Measurements from ENCODE around the gene HDAC9.

Gene HDAC9

GRCh38 chr7:18495412-18496340 lies at the start of gene HDAC9:
Gene HDAC9, plus strand, starts transcription at chr7:18495749. Its CDS starts 554 bp downstream, at chr7:18496303.
- peak; percentile 77 for DNase-seq

GRCh38 chr7:18445916-18446520 lies 49.5 kb upstream of the HDAC9 start:
- no peak for DNase-seq

GRCh38 chr7:18450019-18450418 lies 45.5 kb upstream of the HDAC9 start:
- no peak for DNase-seq

DNA sequence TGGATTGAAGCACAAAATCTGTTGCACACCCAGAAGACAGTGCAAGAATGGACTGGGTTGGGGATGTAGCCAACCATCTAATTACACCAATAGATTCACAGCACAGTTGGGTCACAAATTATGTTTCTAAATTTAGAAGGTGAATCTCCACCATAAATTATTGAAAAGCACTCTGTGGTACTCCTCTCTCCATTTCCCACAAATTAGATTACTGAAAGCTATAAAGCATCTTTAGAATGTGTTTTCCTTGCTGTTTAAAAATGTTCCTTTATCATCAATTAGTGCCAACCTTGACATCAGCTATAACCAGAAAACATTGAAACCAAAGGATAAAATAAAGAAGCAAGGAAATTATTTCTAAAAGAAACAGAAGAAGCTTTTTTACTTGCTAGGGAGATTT lies 39.9 kb upstream of the HDAC9 start:
- DNase-seq: no peak

DNA sequence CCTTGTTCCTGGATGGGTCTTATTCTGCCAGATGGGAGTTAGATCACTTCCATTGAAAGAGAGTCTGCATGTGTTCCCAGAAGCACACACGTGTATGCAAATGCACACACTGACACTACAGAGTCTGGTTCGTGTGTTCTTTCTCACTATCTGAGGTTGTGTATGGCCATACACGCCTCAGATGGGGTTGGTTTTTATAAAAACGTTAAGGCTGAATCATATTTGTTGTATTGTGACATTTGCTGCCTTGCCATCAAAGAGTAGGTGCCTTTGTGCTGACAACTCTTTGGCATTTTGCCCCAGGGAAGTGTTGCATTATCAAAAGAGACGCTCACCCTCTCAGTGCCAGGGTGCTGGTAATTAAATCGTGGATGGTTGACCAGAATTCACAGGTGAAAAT lies 37.7 kb upstream of the HDAC9 start:
- DNase-seq: peak; percentile 22

DNA sequence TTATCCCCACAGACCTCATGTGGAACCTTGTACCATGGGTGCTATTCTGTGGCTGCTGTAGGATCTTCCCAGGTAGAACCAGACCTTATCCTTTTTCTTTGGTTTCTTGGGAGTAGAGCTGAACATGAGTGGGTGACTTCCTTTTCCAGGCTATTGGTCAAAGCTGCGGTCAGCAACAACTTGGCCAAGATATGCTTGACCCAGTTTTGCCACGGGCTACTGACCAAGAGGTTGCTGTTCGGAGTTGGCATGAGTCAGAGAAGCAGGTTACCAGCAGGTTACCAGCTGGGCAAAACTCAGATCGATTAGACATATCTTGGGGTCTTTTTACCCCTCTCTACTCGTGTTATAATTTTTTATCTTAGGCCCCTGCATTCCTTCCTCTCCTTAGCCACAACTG lies 36.7 kb upstream of the HDAC9 start:
- peak; percentile 23 for DNase-seq

GRCh38 chr7:18459484-18460245 lies 35.9 kb upstream of the HDAC9 start:
- DNase-seq: peak; percentile 33

- no peak for DNase-seq
These were observed 33.6 kb upstream of the HDAC9 start for GRCh38 chr7:18461785-18462467.

DNA sequence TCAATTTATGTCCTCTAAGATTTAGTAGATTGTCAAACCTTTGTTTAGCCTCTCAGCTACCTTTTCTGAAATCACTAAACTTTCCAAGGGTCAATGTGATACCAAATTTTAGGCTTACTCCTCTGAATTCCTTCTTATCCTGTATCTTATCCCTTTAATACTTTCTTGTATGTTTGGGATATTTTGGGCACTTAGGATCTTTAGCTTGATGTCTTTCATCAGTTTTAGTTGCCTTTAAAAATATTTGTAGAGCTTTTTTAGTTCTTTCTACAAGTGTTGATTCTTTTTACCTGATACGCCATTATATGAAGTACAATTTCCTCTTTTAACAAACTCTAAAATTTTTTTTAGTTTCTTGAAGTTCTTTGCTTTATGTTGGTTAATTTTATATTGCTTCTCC lies 30.7 kb upstream of the HDAC9 start:
- DNase-seq: no peak

DNA sequence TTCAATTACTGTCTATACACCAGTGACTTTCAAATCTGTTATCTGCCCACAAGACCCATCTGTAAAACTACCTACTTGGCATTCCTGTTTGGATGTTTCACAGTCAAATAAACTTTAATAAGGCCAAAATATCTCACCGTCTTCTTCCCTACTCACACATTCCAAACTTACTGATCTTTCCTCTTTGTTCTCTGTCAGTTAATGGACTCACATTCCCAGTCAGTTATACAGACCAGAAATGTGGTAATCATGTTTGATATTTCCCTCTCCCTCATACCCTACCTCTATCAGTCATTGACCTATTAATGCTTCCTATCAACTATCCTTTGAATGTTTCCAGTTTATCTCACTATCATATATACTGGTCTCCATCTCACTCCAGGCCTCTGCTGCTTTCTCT lies 28.5 kb upstream of the HDAC9 start:
- DNase-seq: no peak

DNA sequence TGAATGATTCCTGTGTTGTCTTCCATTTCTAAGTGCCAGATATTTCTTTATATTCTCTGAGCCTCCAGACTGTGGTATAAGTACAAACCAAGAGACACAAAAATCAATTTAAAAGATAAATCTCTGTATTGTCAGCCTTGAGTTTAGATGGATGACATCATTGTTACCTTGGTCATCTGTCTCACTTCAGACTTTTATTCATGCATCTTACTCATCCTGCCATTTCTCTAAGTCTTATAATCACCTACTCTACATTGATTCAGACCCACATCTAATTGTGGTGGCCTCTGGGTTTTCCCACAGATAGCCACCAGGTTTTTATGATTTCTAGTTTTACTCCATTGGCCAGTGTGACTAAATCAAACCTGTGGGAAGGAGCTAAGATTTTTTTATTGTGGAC lies 26.8 kb upstream of the HDAC9 start:
- DNase-seq: no peak

DNA sequence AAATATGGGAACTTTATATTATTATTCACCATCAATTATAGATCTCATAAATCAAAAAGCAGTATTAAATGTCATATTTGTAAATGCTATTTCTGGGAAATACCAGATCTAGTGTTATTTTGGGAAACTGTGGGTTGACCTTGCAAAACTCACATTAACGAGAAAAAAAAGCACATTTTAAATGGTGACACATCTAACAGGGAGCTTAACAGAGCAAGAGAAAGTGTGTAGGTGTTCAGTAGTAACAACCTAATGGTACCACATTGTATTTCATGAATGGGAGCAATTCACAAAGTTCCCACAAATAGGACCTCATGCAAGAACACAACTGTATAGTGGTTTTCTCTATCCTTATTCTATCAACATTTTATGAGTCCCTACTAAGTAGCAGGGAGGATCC lies 26.2 kb upstream of the HDAC9 start:
- peak; percentile 53 for DNase-seq

DNA sequence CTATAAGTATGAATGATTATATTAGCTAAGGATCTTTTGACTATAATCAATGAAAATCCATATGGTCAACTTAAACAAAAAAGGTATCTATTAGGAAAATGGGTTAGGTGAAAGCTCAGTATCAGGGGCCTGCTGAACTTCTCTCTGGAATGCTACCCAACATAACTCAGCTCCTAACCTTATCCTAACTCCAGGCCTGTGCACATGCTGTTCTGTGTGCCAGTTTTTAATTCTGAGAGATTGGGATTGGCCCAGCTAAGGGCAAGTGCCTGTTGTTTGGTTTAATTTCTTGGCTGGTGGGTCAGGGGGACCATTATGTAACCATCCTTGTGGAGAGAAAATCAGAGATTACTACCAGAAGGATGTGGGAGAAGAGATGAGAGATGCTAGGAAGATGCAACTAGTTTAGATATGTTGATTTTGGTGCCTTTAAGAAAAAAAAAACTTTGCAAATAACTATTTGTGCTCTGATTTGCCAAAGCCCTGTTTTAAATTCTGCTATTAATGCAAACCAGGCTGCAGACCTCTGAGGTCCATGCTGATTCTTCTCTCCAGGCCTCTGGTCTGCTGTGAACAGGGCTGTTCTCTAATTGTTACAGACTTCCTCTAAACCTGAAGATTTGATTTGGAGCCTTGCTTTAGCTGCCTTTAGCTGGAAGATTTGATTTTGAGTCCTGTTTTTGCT lies 23.9 kb upstream of the HDAC9 start:
- no peak for DNase-seq

- no peak for DNase-seq
These were observed 23.4 kb upstream of the HDAC9 start for GRCh38 chr7:18472161-18472483.

- DNase-seq: no peak
These were observed 22.4 kb upstream of the HDAC9 start for GRCh38 chr7:18473119-18473518.

GRCh38 chr7:18474944-18475343 lies 20.6 kb upstream of the HDAC9 start:
- no peak for DNase-seq

- no peak for DNase-seq
These were observed 20.1 kb upstream of the HDAC9 start for GRCh38 chr7:18475488-18475887.

GRCh38 chr7:18481776-18482175 lies 13.8 kb upstream of the HDAC9 start:
- no peak for DNase-seq

DNA sequence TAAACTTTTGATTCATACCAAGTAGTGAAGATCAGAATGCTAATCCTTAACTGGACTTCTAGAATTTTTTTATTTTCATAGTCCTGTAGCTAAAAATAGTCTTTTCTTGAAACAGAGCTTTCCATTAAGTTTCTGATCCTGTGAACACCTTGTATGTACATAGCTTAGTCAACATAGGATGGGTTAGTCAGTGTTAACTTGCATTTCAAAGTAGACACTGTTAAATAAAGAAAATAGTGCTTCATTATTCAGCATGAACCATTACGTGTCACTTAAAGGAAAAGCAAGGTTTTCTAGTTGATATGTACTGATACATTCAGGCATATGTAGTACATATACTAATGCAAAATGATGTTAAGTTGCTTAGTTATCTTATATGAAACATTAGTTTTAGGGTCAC lies 7.5 kb upstream of the HDAC9 start:
- DNase-seq: no peak

- DNase-seq: no peak
These were observed 5.9 kb upstream of the HDAC9 start for GRCh38 chr7:18489624-18490023.

- DNase-seq: peak; percentile 60
These were observed 3.7 kb upstream of the HDAC9 start for GRCh38 chr7:18491871-18492270.

DNA sequence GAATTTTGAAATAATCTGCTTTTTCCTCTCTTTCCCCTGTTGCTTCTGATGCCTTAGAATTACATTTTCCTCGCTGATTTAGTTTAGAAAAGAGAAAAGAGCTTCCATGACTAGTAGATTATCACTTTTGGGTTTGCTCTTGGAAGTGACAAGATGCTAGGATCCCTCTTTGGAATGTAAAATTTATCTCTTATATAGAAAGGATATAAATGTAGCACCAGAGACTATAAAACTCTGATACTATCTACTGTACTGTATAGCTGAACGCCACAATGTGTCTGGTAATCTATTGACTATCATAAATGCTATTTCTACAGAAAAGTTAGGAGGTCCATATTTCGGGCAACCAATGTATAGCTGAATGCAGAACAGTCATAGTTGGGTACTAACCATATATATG lies 1.1 kb upstream of the HDAC9 start:
- DNase-seq: no peak

Measured in inflammatory macrophage treated with lipopolysaccharide for 4 hours (primary cell).